ENCODE data around the gene HJURP.

Gene HJURP

DNA sequence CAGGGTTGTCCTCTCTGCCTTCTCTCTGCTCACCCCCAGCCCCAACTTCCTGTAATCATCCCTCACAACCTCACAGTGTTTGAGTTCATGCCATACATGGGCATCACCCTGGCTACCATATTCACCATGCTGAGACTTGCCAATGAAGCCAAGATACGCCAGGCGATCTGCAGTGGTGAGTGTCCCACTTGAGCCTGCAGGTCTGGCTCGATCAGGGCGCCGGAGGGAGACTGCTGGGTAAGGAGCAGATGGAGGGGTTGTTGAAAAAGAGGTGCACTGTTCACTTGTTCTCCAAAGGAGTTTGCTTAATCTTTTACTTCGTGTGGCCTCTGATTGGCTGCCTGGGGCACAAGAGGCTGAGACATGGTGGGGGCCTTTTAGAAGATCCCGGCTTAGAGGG lies 61.6 kb downstream of the HJURP start:
- peaks cover 10 to 15% of the 10 kb centered on the region in 2 donors for H3K27me3 Mint-ChIP-seq
- no peak overlapping the region for H3K27ac Mint-ChIP-seq
- no peaks in the 10 kb centered on the region for H3K9me3 Mint-ChIP-seq
- no peaks in the 10 kb centered on the region for H3K4me1 Mint-ChIP-seq
- H3K36me3 Mint-ChIP-seq: no peaks in the 10 kb centered on the region
- no peak for ATAC-seq (replicated peaks)
- no peak for DNase-seq
- H3K4me3 Mint-ChIP-seq: no peak overlapping the region

GRCh38 chr2:233791883-233792329 lies 62.4 kb downstream of the HJURP start:
- Mint-ChIP-seq H3K27ac (no peak overlapping the region), H3K4me1 (no peaks in the 10 kb centered on the region), H3K4me3 (no peak overlapping the region), H3K36me3 (no peaks in the 10 kb centered on the region), H3K27me3 (peaks cover 10 to 15% of the 10 kb centered on the region in 2 donors), H3K9me3 (no peaks in the 10 kb centered on the region)
- DNase-seq: no peak
- ATAC-seq (replicated peaks): no peak

DNA sequence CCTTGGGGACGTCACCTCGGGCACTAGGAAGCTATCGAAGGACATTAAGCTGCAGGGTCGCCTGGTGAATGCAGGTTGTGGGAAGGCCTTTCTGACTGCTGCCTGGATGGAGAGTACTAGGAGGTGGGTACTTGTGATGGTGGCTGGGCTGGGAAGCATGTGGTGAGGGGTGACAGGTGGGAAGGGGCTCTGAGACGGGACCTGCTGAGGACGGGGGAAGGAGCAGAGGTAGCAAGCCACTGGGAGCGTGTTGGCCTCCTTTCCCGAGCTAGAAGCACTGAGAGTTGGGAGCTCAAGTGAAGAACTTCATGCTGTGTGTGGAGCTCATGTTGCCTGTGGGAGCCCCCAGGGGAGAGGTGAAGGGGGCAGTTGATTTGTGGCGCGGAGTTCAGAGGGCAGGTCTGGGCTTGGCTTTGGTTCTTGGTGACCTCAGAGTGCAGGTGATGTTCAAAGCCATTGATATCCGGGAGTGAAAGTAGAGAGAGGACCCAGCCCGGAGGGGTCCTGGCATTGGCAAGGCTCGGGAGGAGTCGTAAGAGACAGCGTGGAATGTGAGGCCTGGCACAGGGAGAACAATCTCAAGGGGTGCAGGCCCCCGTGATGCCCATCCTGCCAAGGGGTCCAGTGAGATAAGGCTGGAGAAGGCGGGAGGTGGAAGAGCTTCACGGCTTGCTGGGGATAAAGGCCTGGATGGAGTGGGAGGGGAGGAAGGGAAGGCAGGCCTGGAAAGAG lies 63.0 kb downstream of the HJURP start:
- ATAC-seq (replicated peaks): no peak
- H3K4me3 Mint-ChIP-seq: no peak overlapping the region
- DNase-seq: no peak
- H3K9me3 Mint-ChIP-seq: peaks cover under 1 to 2% of the 10 kb centered on the region in 2 donors
- no peaks in the 10 kb centered on the region for H3K4me1 Mint-ChIP-seq
- peaks cover 0 to 1% of the 10 kb centered on the region in 2 donors for H3K36me3 Mint-ChIP-seq
- no peak overlapping the region for H3K27ac Mint-ChIP-seq
- H3K27me3 Mint-ChIP-seq: peaks cover 10 to 15% of the 10 kb centered on the region in 2 donors

GRCh38 chr2:233789554-233789953 lies 64.8 kb downstream of the HJURP start:
- H3K27ac Mint-ChIP-seq: no peak overlapping the region

More at GRCh38 chr2:233789554-233789953, 64.8 kb downstream of the HJURP start:
- Mint-ChIP-seq H3K4me3 (no peak overlapping the region), H3K27me3 (peaks cover 15 to 21% of the 10 kb centered on the region in 2 donors), H3K36me3 (peaks cover 4% of the 10 kb centered on the region in 2 donors), H3K4me1 (no peaks in the 10 kb centered on the region), H3K9me3 (peaks cover 9 to 11% of the 10 kb centered on the region in 2 donors)
- ATAC-seq (replicated peaks) (no peak), DNase-seq (no peak)

Data from stimulated activated naive B cell treated with anti-CD40 and anti-IgM and Interleukin-4, amounts not matched to agents 10 μg/mL and 1 μg/mL and 100 μg/mL, for 72 hours (primary cell).